H1 (cell line): ENCODE results near the gene TWIST2. TPM values are rescaled to one million over a fixed set of nuclear protein-coding genes. Genes with fewer than 3 reads are reported as not detected.

Source experiments
- CTCF ChIA-PET: fragments of 300-600 bp; sonication (Branson Sonifier 250); formaldehyde crosslinking; loops from one replicate; lab custom pipeline; 2021; ENCODE audit not compliant: partially characterized antibody; lab: Charles Lee
- POLR2A ChIA-PET: fragments of 300-600 bp; sonication (Branson Sonifier 250); formaldehyde crosslinking; loops from one replicate; lab custom pipeline; 2021; ENCODE audit warnings: inconsistent platforms; ENCODE audit not compliant: partially characterized antibody; lab: Charles Lee
- DNase-seq, 2 experiments: peaks; one replicate each; pipeline versions ENCODE4 v3.0.0 to v3.0.0-alpha.2; 2010 to 2022; ENCODE audit warnings: low spot score in 2 of 2, low read depth in 1 of 2, mixed read lengths in 1 of 2
- FAIRE-seq: peaks from 2 replicates; lab custom pipeline; 2011; peaks lifted over from hg19 to GRCh38; lab: Jason Lieb, UNC
- H2AFZ ChIP-seq: 2 replicates; pipeline ENCODE4 v1.8.1; 2012; ENCODE audit warnings: low read length, inconsistent platforms
- H2AK5ac ChIP-seq: 2 replicates; pipeline ENCODE4 v1.6.1; 2013; ENCODE audit warnings: low read depth, low read length
- H2BK120ac ChIP-seq: replicated peaks from 2 replicates; pipeline ENCODE3; 2013; ENCODE audit warnings: low read depth, low read length, inconsistent platforms
- H2BK12ac ChIP-seq: 2 replicates; pipeline ENCODE4 v1.6.1; 2013; ENCODE audit warnings: low read depth, low read length
- H2BK15ac ChIP-seq: 2 replicates; pipeline ENCODE4 v1.6.1; 2013; ENCODE audit warnings: low read length
- H2BK20ac ChIP-seq: 2 replicates; pipeline ENCODE4 v1.6.1; 2013; ENCODE audit warnings: low read length
- H2BK5ac ChIP-seq: 2 replicates; pipeline ENCODE4 v1.6.1; 2013; ENCODE audit warnings: low read depth, low read length
- H3K14ac ChIP-seq: 2 replicates; pipeline ENCODE4 v1.6.1; 2013; ENCODE audit warnings: inconsistent platforms; ENCODE audit not compliant: insufficient read length
- H3K18ac ChIP-seq: 2 replicates; pipeline ENCODE4 v1.6.1; 2013; ENCODE audit warnings: low read length; ENCODE audit errors: extremely low read depth
- H3K23ac ChIP-seq: 2 replicates; pipeline ENCODE4 v1.6.1; 2013; ENCODE audit warnings: inconsistent platforms; ENCODE audit not compliant: insufficient read length
- H3K23me2 ChIP-seq: 2 replicates; pipeline ENCODE4 v1.6.1; 2013; ENCODE audit warnings: low read depth, low read length
- H3K27ac ChIP-seq: 2 replicates; pipeline ENCODE4 v1.6.1; 2011; ENCODE audit warnings: low read depth, low read length, inconsistent platforms
- H3K27me3 ChIP-seq, 4 experiments: replicated peaks in 1 of 4; 1 replicate in 1 of 4; 2 replicates in 3 of 4; pipeline versions ENCODE4 v1.6.1 to v1.8.1; 2011 to 2013; ENCODE audit warnings: low read length in 3 of 4, mild to moderate bottlenecking in 3 of 4, inconsistent platforms in 2 of 4, mixed read lengths in 2 of 4, moderate library complexity in 1 of 4; ENCODE audit not compliant: control insufficient read depth in 3 of 4, insufficient read depth in 3 of 4; ENCODE audit errors: extremely low read depth in 1 of 4
- H3K36me3 ChIP-seq, 4 experiments: 2 replicates each; pipeline versions ENCODE4 v1.6.1 to v1.8.1; 2011 to 2013; ENCODE audit warnings: mild to moderate bottlenecking in 4 of 4, low read length in 3 of 4, moderate library complexity in 2 of 4, control low read depth in 1 of 4, inconsistent platforms in 1 of 4; ENCODE audit not compliant: insufficient read depth in 4 of 4, control insufficient read depth in 2 of 4
- H3K4ac ChIP-seq: replicated peaks from 2 replicates; pipeline ENCODE3; 2013; ENCODE audit warnings: low read length, low read depth, mixed read lengths, inconsistent platforms; ENCODE audit not compliant: insufficient read length
- H3K4me1 ChIP-seq, 4 experiments: replicated peaks in 1 of 4; 1 replicate in 1 of 4; 2 replicates in 3 of 4; pipeline versions ENCODE4 v1.6.1 to v1.8.1; 2011 to 2013; ENCODE audit warnings: low read length in 3 of 4, inconsistent platforms in 2 of 4, mixed read lengths in 1 of 4; ENCODE audit not compliant: insufficient read depth in 4 of 4, control insufficient read depth in 3 of 4
- H3K4me2 ChIP-seq, 2 experiments: 2 replicates each; pipeline versions ENCODE4 v1.6.1 to v1.8.1; 2011 to 2013; ENCODE audit warnings: low read depth in 2 of 2, low read length in 2 of 2, control low read depth in 1 of 2, inconsistent platforms in 1 of 2, mild to moderate bottlenecking in 1 of 2; ENCODE audit not compliant: insufficient read depth in 1 of 2
- H3K4me3 ChIP-seq, 4 experiments: fragments of 200-600, 300-600 bp in 1 of 4; sonication (generic), shearing (Covaris generic), sonication (Bioruptor Twin) in 1 of 4; 2 replicates each; pipeline versions ENCODE4 v1.5.1 to v1.8.1; 2011 to 2016; ENCODE audit warnings: low read length in 4 of 4, low read depth in 3 of 4, control low read depth in 2 of 4, inconsistent platforms in 2 of 4, mild to moderate bottlenecking in 2 of 4, mixed read lengths in 1 of 4, moderate library complexity in 1 of 4; ENCODE audit not compliant: insufficient read depth in 2 of 4; ENCODE audit errors: extremely low read depth in 1 of 4
- H3K56ac ChIP-seq: replicated peaks from 2 replicates; pipeline ENCODE3; 2013; ENCODE audit warnings: low read depth, mild to moderate bottlenecking, mixed read lengths, low read length, inconsistent platforms; ENCODE audit not compliant: insufficient read length
- H3K79me1 ChIP-seq: 2 replicates; pipeline ENCODE4 v1.6.1; 2013; ENCODE audit warnings: low read depth, low read length, control low read depth
- H3K79me2 ChIP-seq, 2 experiments: 2 replicates each; pipeline versions ENCODE4 v1.6.1 to v1.8.1; 2012 to 2013; ENCODE audit warnings: low read length in 2 of 2, mild to moderate bottlenecking in 2 of 2, inconsistent platforms in 1 of 2; ENCODE audit not compliant: insufficient read depth in 2 of 2, control insufficient read depth in 1 of 2
- H3K9ac ChIP-seq, 4 experiments: replicated peaks in 1 of 4; 1 replicate in 1 of 4; 2 replicates in 3 of 4; pipeline versions ENCODE4 v1.6.1 to v1.8.1; 2011 to 2013; ENCODE audit warnings: low read depth in 3 of 4, low read length in 3 of 4, control low read depth in 2 of 4, mild to moderate bottlenecking in 2 of 4, moderate library complexity in 2 of 4, inconsistent platforms in 1 of 4; ENCODE audit errors: extremely low read depth in 1 of 4
- H3K9me3 ChIP-seq, 2 experiments: 2 replicates each; pipeline versions ENCODE4 v1.6.1 to v1.8.1; 2012 to 2013; ENCODE audit warnings: mild to moderate bottlenecking in 2 of 2, moderate library complexity in 2 of 2, control low read depth in 1 of 2, inconsistent platforms in 1 of 2, low read depth in 1 of 2, low read length in 1 of 2, mixed read lengths in 1 of 2; ENCODE audit not compliant: insufficient read depth in 2 of 2
- H4K20me1 ChIP-seq, 2 experiments: replicated peaks in 1 of 2; 2 replicates each; pipeline versions ENCODE3 to v1.8.1; 2011 to 2013; ENCODE audit warnings: inconsistent platforms in 2 of 2, low read length in 2 of 2, mild to moderate bottlenecking in 1 of 2; ENCODE audit not compliant: insufficient read depth in 2 of 2, control insufficient read depth in 1 of 2
- H4K5ac ChIP-seq: 2 replicates; pipeline ENCODE4 v1.6.1; 2013; ENCODE audit warnings: low read length, low read depth, mixed read lengths, inconsistent platforms; ENCODE audit not compliant: insufficient read length
- H4K8ac ChIP-seq: 2 replicates; pipeline ENCODE4 v1.8.0; 2013; ENCODE audit warnings: mild to moderate bottlenecking, moderate library complexity, low read length, inconsistent platforms; ENCODE audit not compliant: insufficient read depth; ENCODE audit errors: extremely low read depth
- H4K91ac ChIP-seq: replicated peaks from 2 replicates; pipeline ENCODE3; 2013; ENCODE audit warnings: low read length, mixed read lengths, inconsistent platforms; ENCODE audit not compliant: insufficient read length
- ASH2L ChIP-seq: fragments of 200-600, 300-600 bp; sonication (generic); IDR thresholded peaks from one replicate; pipeline ENCODE4 v1.7.1; 2017; ENCODE audit warnings: low read length
- ATF2 ChIP-seq: IDR thresholded peaks from 2 replicates; pipeline ENCODE4 v1.6.1; 2012; ENCODE audit warnings: low read length, inconsistent platforms
- CEBPB ChIP-seq: IDR thresholded peaks from 2 replicates; pipeline ENCODE4 v1.6.1; 2012; ENCODE audit warnings: low read depth, low read length
- CHD1 ChIP-seq: IDR thresholded peaks from 2 replicates; pipeline ENCODE4 v1.6.1; 2012; ENCODE audit warnings: low read depth, low read length, improper control_type of control experiment
- CHD2 ChIP-seq: IDR thresholded peaks from 2 replicates; pipeline ENCODE4 v1.6.1; 2012; ENCODE audit warnings: low read length, improper control_type of control experiment
- E2F6 ChIP-seq: IDR thresholded peaks from 2 replicates; pipeline ENCODE4 v1.6.1; 2012; ENCODE audit warnings: inconsistent platforms
- NANOG ChIP-seq: IDR thresholded peaks from 2 replicates; pipeline ENCODE4 v1.6.1; 2011; ENCODE audit warnings: low read length, low read depth, mild to moderate bottlenecking, inconsistent platforms; ENCODE audit not compliant: insufficient read depth, poor library complexity, severe bottlenecking
- PHF8 ChIP-seq: fragments of 200-600 bp; sonication (generic); conservative IDR thresholded peaks from 2 replicates; pipeline ENCODE4 v1.7.1; 2012; ENCODE audit warnings: low read depth, mild to moderate bottlenecking, inconsistent platforms, low read length, moderate library complexity
- RNF2 ChIP-seq: fragments of 200-900, 300-1000 bp; sonication (generic); IDR thresholded peaks from 2 replicates; pipeline ENCODE4 v1.7.1; 2016; ENCODE audit warnings: borderline replicate concordance, low read depth, mild to moderate bottlenecking, antibody characterized with exemption, low read length; ENCODE audit not compliant: poor library complexity, severe bottlenecking; ENCODE audit errors: missing control alignments
- SP1 ChIP-seq: IDR thresholded peaks from 2 replicates; pipeline ENCODE4 v1.6.1; 2011; ENCODE audit warnings: low read depth, low read length
- TCF12 ChIP-seq: IDR thresholded peaks from 2 replicates; pipeline ENCODE4 v1.6.1; 2011; ENCODE audit warnings: low read depth, mild to moderate bottlenecking, low read length
- WGBS, 2 experiments: shearing (Covaris generic) in 1 of 2; methylation state at CpG; one replicate each; pipeline versions ENCODE4 v1.1.6 to v1.1.7; 2013 to 2015; ENCODE audit warnings: low lambda C conversion rate in 2 of 2, mixed read lengths in 2 of 2, inconsistent platforms in 1 of 2, low coverage in 1 of 2, missing lambda C conversion rate in 1 of 2; ENCODE audit not compliant: insufficient replicate concordance in 2 of 2, insufficient coverage in 1 of 2, insufficient read length in 1 of 2; ENCODE audit errors: extremely low coverage in 1 of 2, missing lambda C conversion rate in 1 of 2; 5-methylcytosine and 5-hydroxymethylcytosine counted together
- polyA plus RNA-seq, 7 experiments: library from polyadenylated mRNA; depleted of rRNA in 3 of 7; stranded (reverse) in 5 of 7; unstranded in 2 of 7; fragments of >200 nt in 5 of 7; fragments of 200-250 nt in 2 of 7; gene quantifications; 1 replicate in 5 of 7; 2 replicates in 1 of 7; 4 replicates in 1 of 7; pipeline versions ENCODE4 v1.2.1 to v1.2.3, GENCODE V29; 2011 to 2013; ENCODE audit warnings: missing spikeins in 2 of 7, mixed read lengths in 2 of 7
- total RNA-seq: library from RNA; stranded (reverse); fragmentation: NEBNext Ultra II Directional; extraction: Animal tissue kit (Norgen Biotek cat#: 25700); gene quantifications from 2 replicates; pipeline ENCODE4 v1.2.1, GENCODE V29; 2021

Gene TWIST2
- total and polyA plus RNA-seq, 2 of the 8 experiments (the other 6 are each of a cell fraction or from before 2014, with no cell fraction given), result 2.6 to 4.3 TPM

GRCh38 chr2:238875471-238876231 lies 27.8 kb downstream of the TWIST2 start:
- H3K14ac ChIP-seq, result no peak overlapping the region
- H3K4me2 ChIP-seq, result no peak overlapping the region
- FAIRE-seq (no peak), DNase-seq (no peak)
- no peaks in the 10 kb centered on the region for H3K9me3 ChIP-seq
- no peak overlapping the region for H3K18ac ChIP-seq
- no peak overlapping the region for H3K4ac ChIP-seq
- H3K9ac ChIP-seq, result no peak overlapping the region
- no peaks in the 10 kb centered on the region for H3K79me1 ChIP-seq
- WGBS, 2 experiments, result 88% methylated on average over 17 of the region's 17 CpGs; no CpG with 5 or more reads in 1 of the 2 experiments
- no peak overlapping the region for H2AFZ ChIP-seq
- no peaks in the 10 kb centered on the region for H3K36me3 ChIP-seq
- H2AK5ac ChIP-seq, result no peak overlapping the region
- H3K79me2 ChIP-seq, result no peaks in the 10 kb centered on the region
- ChIA-PET POLR2A (no interaction called here), CTCF (no interaction called here)
- H4K91ac ChIP-seq, result no peak overlapping the region
- no peaks in the 10 kb centered on the region for H3K4me1 ChIP-seq
- H3K23me2 ChIP-seq, result no peaks in the 10 kb centered on the region; the same call in 1 of the 2 replicates
- no peak overlapping the region for H3K4me3 ChIP-seq
- H4K8ac ChIP-seq, result no peak overlapping the region
- no peak overlapping the region for H2BK15ac ChIP-seq
- H2BK5ac ChIP-seq, result no peak overlapping the region
- H3K23ac ChIP-seq, result no peak overlapping the region
- H4K5ac ChIP-seq, result no peak overlapping the region
- H3K27me3 ChIP-seq, result no peaks in the 10 kb centered on the region
- no peaks in the 10 kb centered on the region for H4K20me1 ChIP-seq
- no peak overlapping the region for H3K27ac ChIP-seq
- no peak overlapping the region for H2BK120ac ChIP-seq
- no peak overlapping the region for H2BK20ac ChIP-seq
- no peak overlapping the region for H3K56ac ChIP-seq
- H2BK12ac ChIP-seq, result no peak overlapping the region
- TF ChIP-seq CHD1, result no peak
- no peak for TF ChIP-seq ATF2
- TF ChIP-seq TCF12, result no peak
- no peak for TF ChIP-seq CHD2
- TF ChIP-seq PHF8, result no peak
- TF ChIP-seq SP1, result no peak
- TF ChIP-seq ASH2L, result no peak
- TF ChIP-seq CEBPB, result no peak
- TF ChIP-seq E2F6, result no peak
- no peak for TF ChIP-seq NANOG
- TF ChIP-seq RNF2, result no peak
